Measurements from ENCODE around the gene RAB11FIP4.

Gene RAB11FIP4

DNA sequence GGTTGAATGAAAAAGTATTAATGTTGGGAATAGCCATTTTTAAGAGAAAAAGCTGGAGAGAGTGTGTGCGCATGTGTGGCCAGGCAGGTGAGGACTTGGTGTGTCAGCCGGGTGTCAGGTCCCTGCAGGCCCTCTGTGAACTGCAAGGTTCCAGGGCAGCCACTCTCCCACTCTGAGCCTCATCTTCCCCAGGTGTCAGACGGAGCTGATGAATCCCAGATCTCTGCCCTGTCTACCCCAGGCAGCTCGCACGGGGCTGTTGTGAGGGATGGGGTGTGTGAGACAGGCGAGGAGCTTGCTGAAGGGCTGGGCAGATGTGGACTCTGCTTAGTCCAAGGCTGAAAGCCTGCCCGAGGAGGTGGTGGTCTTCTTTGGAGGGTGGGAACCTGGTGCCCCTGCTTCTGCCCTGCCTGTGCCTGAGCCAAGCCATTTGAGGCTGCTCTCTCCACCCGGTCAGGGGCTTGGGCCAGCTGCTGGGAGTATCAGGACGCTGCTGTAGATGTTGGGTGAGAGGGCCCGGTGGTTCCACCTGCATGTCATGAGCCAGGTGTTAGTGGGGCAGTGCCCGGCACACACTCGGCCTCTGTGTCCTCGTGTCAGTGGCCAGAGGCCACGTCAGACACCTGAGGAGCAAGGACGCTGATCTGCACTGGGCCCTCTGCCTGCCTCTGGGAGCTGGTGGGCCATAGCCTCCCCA, 122.4 kb downstream of the RAB11FIP4 start:
- DNase-seq (ENCODE audit: low read depth): no peak
- TF ChIP-seq, protein P1, sequence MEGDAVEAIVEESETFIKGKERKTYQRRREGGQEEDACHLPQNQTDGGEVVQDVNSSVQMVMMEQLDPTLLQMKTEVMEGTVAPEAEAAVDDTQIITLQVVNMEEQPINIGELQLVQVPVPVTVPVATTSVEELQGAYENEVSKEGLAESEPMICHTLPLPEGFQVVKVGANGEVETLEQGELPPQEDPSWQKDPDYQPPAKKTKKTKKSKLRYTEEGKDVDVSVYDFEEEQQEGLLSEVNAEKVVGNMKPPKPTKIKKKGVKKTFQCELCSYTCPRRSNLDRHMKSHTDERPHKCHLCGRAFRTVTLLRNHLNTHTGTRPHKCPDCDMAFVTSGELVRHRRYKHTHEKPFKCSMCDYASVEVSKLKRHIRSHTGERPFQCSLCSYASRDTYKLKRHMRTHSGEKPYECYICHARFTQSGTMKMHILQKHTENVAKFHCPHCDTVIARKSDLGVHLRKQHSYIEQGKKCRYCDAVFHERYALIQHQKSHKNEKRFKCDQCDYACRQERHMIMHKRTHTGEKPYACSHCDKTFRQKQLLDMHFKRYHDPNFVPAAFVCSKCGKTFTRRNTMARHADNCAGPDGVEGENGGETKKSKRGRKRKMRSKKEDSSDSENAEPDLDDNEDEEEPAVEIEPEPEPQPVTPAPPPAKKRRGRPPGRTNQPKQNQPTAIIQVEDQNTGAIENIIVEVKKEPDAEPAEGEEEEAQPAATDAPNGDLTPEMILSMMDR (conservative IDR thresholded peaks at IDR 0.05; ENCODE audit: low read length): no peak
- no peak overlapping the region for H3K4me3 ChIP-seq (ENCODE audit: low read length)

DNA sequence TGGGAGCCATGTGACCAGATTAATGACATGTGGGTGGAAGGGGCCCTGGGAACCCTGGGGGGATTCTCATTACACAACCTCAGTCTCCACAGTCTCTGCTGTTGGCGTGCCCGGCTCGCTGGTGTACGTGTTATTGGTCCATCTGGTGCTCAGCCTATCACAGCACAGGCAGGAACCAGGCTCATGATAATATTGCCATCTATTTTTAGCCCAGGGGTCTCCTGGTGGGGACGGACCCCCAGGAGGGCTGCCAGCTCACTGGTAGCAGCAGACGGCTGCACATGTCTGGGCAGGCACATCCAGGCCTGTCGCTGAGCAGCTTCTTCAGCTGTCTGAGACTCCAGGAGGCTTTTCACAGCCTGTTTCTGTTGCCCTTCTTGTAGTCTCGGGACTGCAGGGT, 123.8 kb downstream of the RAB11FIP4 start:
- TF ChIP-seq, protein P1 (conservative IDR thresholded peaks at IDR 0.05; ENCODE audit: low read length): no peak
- no peak overlapping the region for H3K4me3 ChIP-seq (ENCODE audit: low read length)
- no peak for DNase-seq (ENCODE audit: low read depth)

DNA sequence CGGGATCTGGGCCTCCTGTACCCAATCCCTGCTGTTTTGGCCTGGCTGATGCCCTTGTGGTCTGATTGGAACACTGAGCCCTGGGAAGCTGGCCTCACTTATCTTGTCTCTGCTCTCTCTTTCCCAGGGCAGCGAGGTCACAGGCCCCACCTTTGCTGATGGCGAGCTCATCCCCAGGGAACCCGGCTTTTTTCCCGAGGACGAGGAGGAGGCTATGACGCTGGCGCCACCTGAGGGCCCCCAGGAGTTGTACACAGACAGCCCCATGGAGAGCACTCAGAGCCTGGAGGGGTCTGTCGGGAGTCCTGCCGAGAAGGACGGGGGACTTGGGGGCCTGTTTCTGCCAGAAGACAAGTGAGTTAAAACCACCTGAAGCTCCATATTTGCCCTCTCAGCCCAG, 126.0 kb downstream of the RAB11FIP4 start:
- no peak overlapping the region for H3K4me3 ChIP-seq (ENCODE audit: low read length)
- DNase-seq (ENCODE audit: low read depth): no peak
- TF ChIP-seq, protein P1 (conservative IDR thresholded peaks at IDR 0.05; ENCODE audit: low read length): peak; percentile 19; the same call in 1 of the 2 replicates

DNA sequence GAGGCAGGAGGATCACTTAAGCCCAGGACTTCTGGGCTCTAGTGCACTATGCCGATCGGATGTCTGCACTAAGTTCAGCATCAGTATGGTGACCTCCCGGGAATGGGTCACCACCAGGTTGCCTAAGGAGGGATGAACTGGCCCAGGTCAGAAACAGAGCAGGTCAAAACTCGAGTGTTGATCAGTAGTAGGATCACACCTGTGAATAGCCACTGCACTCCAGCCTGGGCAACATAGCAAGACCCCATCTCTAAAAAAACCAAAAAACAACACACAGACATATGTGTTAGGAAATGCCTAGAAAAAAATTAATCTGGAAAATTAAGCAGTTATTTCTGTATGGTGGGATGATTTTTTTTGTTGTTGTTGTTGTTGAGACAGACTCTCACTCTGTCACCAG, 127.0 kb downstream of the RAB11FIP4 start:
- H3K4me3 ChIP-seq (ENCODE audit: low read length): no peak overlapping the region
- DNase-seq (ENCODE audit: low read depth): no peak
- TF ChIP-seq, protein P1 (conservative IDR thresholded peaks at IDR 0.05; ENCODE audit: low read length): no peak

- DNase-seq (ENCODE audit: low read depth): no peak
- no peak overlapping the region for H3K4me3 ChIP-seq (ENCODE audit: low read length)
- TF ChIP-seq, protein P1 (conservative IDR thresholded peaks at IDR 0.05; ENCODE audit: low read length): no peak
Measured at GRCh38 chr17:31521632-31522283, 130.3 kb downstream of the RAB11FIP4 start.

DNA sequence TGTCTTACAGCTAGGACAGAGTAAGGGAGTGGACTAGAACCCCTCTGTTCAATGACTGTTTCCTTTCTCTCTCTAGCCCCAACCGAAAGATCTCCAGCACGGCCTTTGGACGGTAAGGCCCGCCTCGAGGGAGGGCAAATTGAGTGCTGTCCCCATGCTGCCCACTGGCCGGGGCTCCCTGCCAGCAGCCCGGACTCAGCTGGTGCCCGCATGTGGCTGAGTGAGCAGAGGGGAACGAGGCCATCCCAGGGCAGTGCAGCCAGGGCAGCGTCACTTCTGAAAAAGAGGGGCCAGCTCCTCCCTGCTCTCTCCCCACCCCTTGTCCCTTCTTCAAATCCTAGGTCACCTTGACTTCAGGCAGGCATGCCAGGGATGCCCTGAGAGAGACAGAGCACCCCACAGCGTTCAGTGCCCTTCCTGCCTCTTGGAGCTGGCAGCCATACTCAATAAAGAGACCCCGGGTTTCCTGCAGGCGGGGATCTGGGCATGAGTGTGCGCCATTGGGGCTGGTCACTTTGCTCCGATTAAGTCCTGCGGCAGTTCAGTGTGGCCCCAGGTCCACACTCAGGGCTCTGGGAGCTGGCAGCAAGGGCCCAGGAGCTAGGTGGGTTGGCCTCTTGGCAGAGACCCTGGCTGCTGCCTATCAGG, 130.9 kb downstream of the RAB11FIP4 start:
- TF ChIP-seq, protein P1 (conservative IDR thresholded peaks at IDR 0.05; ENCODE audit: low read length): no peak
- no peak overlapping the region for H3K4me3 ChIP-seq (ENCODE audit: low read length)
- no peak for DNase-seq (ENCODE audit: low read depth)
